GM18870 (cell line): Measurements from ENCODE around the gene ZNF579.
A peak's percentile ranks its signal among the peaks of the same experiment; 100 is the strongest.

Experiments
- ATAC-seq: cut with Tn5 transposase; IDR thresholded peaks from one replicate; pipeline ENCODE4 v1.9.1; 2021; ENCODE audit warnings: moderate library complexity; ENCODE audit not compliant: unreplicated experiment

ZNF579 gene

GRCh38 chr19:55611983-55612645 is 31.5 kb upstream of the ZNF579 start:
- ATAC-seq, result no peak

- ATAC-seq, result no peak
Measured at GRCh38 chr19:55611300-55611982, 30.8 kb upstream of the ZNF579 start.

GRCh38 chr19:55609326-55609725 is 28.7 kb upstream of the ZNF579 start:
- no peak for ATAC-seq

- ATAC-seq, result no peak
Measured at GRCh38 chr19:55606817-55607216, 26.2 kb upstream of the ZNF579 start.

- ATAC-seq, result no peak
Measured at GRCh38 chr19:55606471-55606787, 25.8 kb upstream of the ZNF579 start.

- ATAC-seq, result no peak
Measured at GRCh38 chr19:55605637-55606470, 25.2 kb upstream of the ZNF579 start, which contains the start of gene ZNF865. Gene ZNF865, plus strand, starts transcription at chr19:55605647. Its CDS starts 7,972 bp downstream, at chr19:55613619.

- ATAC-seq, result peak; percentile 56
Measured at GRCh38 chr19:55605207-55605636, 24.6 kb upstream of the ZNF579 start.

- no peak for ATAC-seq
Measured at GRCh38 chr19:55603581-55604292, 23.1 kb upstream of the ZNF579 start.

- ATAC-seq, result no peak
Measured at GRCh38 chr19:55603115-55603514, 22.5 kb upstream of the ZNF579 start.

- ATAC-seq, result no peak
Measured at GRCh38 chr19:55602104-55603001, 21.7 kb upstream of the ZNF579 start.

- ATAC-seq, result no peak
Measured at GRCh38 chr19:55601084-55601483, 20.4 kb upstream of the ZNF579 start.

GRCh38 chr19:55600662-55601028 is 20.0 kb upstream of the ZNF579 start:
- ATAC-seq, result no peak

- peak; percentile 39 for ATAC-seq
Measured at GRCh38 chr19:55599842-55600661, 19.4 kb upstream of the ZNF579 start, which contains the start of gene ZNF524. Gene ZNF524, plus strand, starts transcription at chr19:55600288. Its CDS starts 1,825 bp downstream, at chr19:55602113.

GRCh38 chr19:55599468-55599841 is 18.8 kb upstream of the ZNF579 start, which contains the start of gene FIZ1:
Gene FIZ1, minus strand, starts transcription at chr19:55599517. Its CDS starts 1,652 bp downstream, at chr19:55597865.
- ATAC-seq, result peak; percentile 38

- peak; percentile 41 for ATAC-seq
Measured at GRCh38 chr19:55598719-55599467, 18.2 kb upstream of the ZNF579 start.

GRCh38 chr19:55598034-55598433 is 17.4 kb upstream of the ZNF579 start:
- no peak for ATAC-seq

GRCh38 chr19:55597501-55597921 is 16.9 kb upstream of the ZNF579 start:
- ATAC-seq, result no peak

GRCh38 chr19:55596304-55596703 is 15.7 kb upstream of the ZNF579 start:
- no peak for ATAC-seq
